PC-9 (cell line): ENCODE data around the gene POLDIP3.

Experiments
- CTCF ChIP-seq: fragments of 200-600 bp; sonication (generic); conservative IDR thresholded peaks from 2 replicates; pipeline ENCODE4 v1.6.1; 2017; ENCODE audit warnings: mixed run types, antibody characterized with exemption, mild to moderate bottlenecking, moderate library complexity
- EZH2 ChIP-seq: fragments of 200-600 bp; sonication (generic); IDR thresholded peaks from 2 replicates; pipeline ENCODE4 v1.8.0; 2017; ENCODE audit warnings: antibody characterized with exemption, low read depth

GRCh38 chr22:42617155-42617983 lies 2.7 kb upstream of the POLDIP3 start:
- TF ChIP-seq CTCF (no peak), EZH2 (no peak)
